ENCODE data around the gene MSX2.

MSX2 gene

DNA sequence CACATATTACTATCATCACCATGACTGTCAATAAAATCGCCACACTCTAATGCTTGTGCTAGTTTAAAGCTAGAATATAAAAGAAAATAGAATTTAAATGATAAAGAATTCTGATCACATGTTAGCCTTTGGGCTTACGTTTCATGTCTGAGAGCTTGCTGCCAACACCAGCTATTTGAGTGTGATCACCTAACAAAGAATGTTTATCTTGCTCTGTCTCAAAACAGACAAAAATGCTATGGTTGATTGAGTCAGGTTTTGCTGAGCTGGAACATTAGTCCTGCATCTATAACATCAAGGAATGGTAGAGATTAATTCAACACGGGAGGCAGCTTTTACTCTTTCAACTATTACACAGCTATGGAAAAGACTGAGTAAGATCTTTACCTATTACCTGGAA is 50.7 kb downstream of the MSX2 start:
- ChIA-PET POLR2A (no interaction called here), CTCF (no interaction called here)
- Histone ChIP-seq H3K36me3 (ENCODE audit: control insufficient read depth in 2 of 2, insufficient read depth in 1 of 2, low read length in 2 of 2) (no peaks in the 10 kb centered on the region), H3K9me3 (ENCODE audit: control insufficient read depth, insufficient read depth, low read depth, low read length) (no peaks in the 10 kb centered on the region), H3K4me1 (ENCODE audit: control insufficient read depth, insufficient read depth, low read length) (no peaks in the 10 kb centered on the region), H3K27ac (ENCODE audit: extremely low read depth, low read depth, low read length) (no peak overlapping the region), H3K4me3 (ENCODE audit: low read depth, low read length) (no peak overlapping the region)
- TF ChIP-seq ZNF529 (tag by site-specific recombination; IDR thresholded peaks at IDR 0.05; ENCODE audit: insufficient replicate concordance) (no peak), ZNF280C (tag by site-specific recombination; IDR thresholded peaks at IDR 0.05) (no peak), ZNF707 (tag by site-specific recombination; IDR thresholded peaks at IDR 0.05) (no peak), ZNF202 (tag by site-specific recombination; IDR thresholded peaks at IDR 0.05; ENCODE audit: borderline replicate concordance) (no peak), ZNF664 (tag by site-specific recombination; IDR thresholded peaks at IDR 0.05) (no peak), ZNF311 (tag by site-specific recombination; IDR thresholded peaks at IDR 0.05; ENCODE audit: borderline replicate concordance) (no peak), MEIS1 (CRISPR knock-in tag; IDR thresholded peaks at IDR 0.05; ENCODE audit: borderline replicate concordance) (no peak), ZBTB17 (tag by site-specific recombination; IDR thresholded peaks at IDR 0.05) (no peak), ZNF366 (tag by site-specific recombination; conservative IDR thresholded peaks at IDR 0.05) (no peak), ZNF433 (tag by site-specific recombination; IDR thresholded peaks at IDR 0.05; ENCODE audit: low read depth) (no peak), ELK4 (IDR thresholded peaks at IDR 0.05; ENCODE audit: borderline replicate concordance, low read depth, low read length) (no peak), ZNF18 (tag by site-specific recombination; IDR thresholded peaks at IDR 0.05) (no peak), ZNF785 (tag by site-specific recombination; IDR thresholded peaks at IDR 0.05) (no peak), ZBTB11 (tag by site-specific recombination; conservative IDR thresholded peaks at IDR 0.05; ENCODE audit: low read depth) (no peak), PATZ1 (tag by site-specific recombination; IDR thresholded peaks at IDR 0.05) (no peak), ZFP37 (tag by site-specific recombination; IDR thresholded peaks at IDR 0.05) (no peak), SP7 (tag by site-specific recombination; IDR thresholded peaks at IDR 0.05) (no peak), ZNF580 (tag by site-specific recombination; IDR thresholded peaks at IDR 0.05) (no peak), ZNF175 (tag by site-specific recombination; IDR thresholded peaks at IDR 0.05) (no peak), ZNF133 (tag by site-specific recombination; IDR thresholded peaks at IDR 0.05) (no peak)

Data from HEK293 (cell line).